Keratinocyte (primary cell): ENCODE results near the gene FABP6. TPM values are rescaled to one million over a fixed set of nuclear protein-coding genes. Genes with fewer than 3 reads are reported as not detected.

Source experiments
- DNase-seq: peaks from one replicate; pipeline ENCODE4 v3.0.0-alpha.2; 2011; ENCODE audit warnings: low read depth, missing footprints, low spot score
- FAIRE-seq: peaks from 2 replicates; lab custom pipeline; 2011; peaks lifted over from hg19 to GRCh38; lab: Jason Lieb, UNC
- H2AFZ ChIP-seq: 2 replicates; pipeline ENCODE4 v1.6.0; 2012; ENCODE audit warnings: low read length, control low read depth, inconsistent platforms; ENCODE audit not compliant: control insufficient read depth
- H3K27ac ChIP-seq: 2 replicates; pipeline ENCODE4 v1.5.1; 2011; ENCODE audit warnings: low read length; ENCODE audit not compliant: control insufficient read depth, insufficient read depth
- H3K27me3 ChIP-seq: 3 replicates; pipeline ENCODE4 v1.6.0; 2011; ENCODE audit warnings: low read length; ENCODE audit not compliant: control insufficient read depth, insufficient read depth; ENCODE audit errors: extremely low read depth
- H3K36me3 ChIP-seq, 2 experiments: 2 replicates in 1 of 2; 3 replicates in 1 of 2; pipeline ENCODE4 v1.5.1; 2011; ENCODE audit warnings: low read length in 2 of 2, mild to moderate bottlenecking in 1 of 2; ENCODE audit not compliant: control insufficient read depth in 2 of 2, insufficient read depth in 2 of 2; ENCODE audit errors: extremely low read depth in 1 of 2
- H3K4me1 ChIP-seq: 3 replicates; pipeline ENCODE4 v1.5.1; 2011; ENCODE audit warnings: low read length; ENCODE audit not compliant: control insufficient read depth, insufficient read depth; ENCODE audit errors: extremely low read depth
- H3K4me2 ChIP-seq: 3 replicates; pipeline ENCODE4 v1.6.0; 2011; ENCODE audit warnings: low read depth, low read length; ENCODE audit not compliant: control insufficient read depth, insufficient read depth; ENCODE audit errors: extremely low read depth
- H3K4me3 ChIP-seq, 3 experiments: fragments of 200-600 bp in 1 of 3; sonication (generic) in 1 of 3; 2 replicates in 2 of 3; 3 replicates in 1 of 3; pipeline ENCODE4 v1.5.1; 2011 to 2016; ENCODE audit warnings: low read length in 3 of 3, mild to moderate bottlenecking in 3 of 3, control low read depth in 2 of 3, inconsistent platforms in 1 of 3, low read depth in 1 of 3, mixed read lengths in 1 of 3, mixed run types in 1 of 3, moderate library complexity in 1 of 3; ENCODE audit not compliant: control insufficient read depth in 2 of 3, insufficient read depth in 2 of 3; ENCODE audit errors: extremely low read depth in 1 of 3
- H3K79me2 ChIP-seq: 2 replicates; pipeline ENCODE4 v1.6.0; 2012; ENCODE audit warnings: low read length; ENCODE audit not compliant: control insufficient read depth, insufficient read depth
- H3K9ac ChIP-seq: 3 replicates; pipeline ENCODE4 v1.6.0; 2011; ENCODE audit warnings: low read length; ENCODE audit not compliant: control insufficient read depth, insufficient read depth; ENCODE audit errors: extremely low read depth
- H3K9me1 ChIP-seq: 3 replicates; pipeline ENCODE4 v1.6.0; 2011; ENCODE audit warnings: low read length; ENCODE audit not compliant: control insufficient read depth, insufficient read depth; ENCODE audit errors: extremely low read depth
- H3K9me3 ChIP-seq: 2 replicates; pipeline ENCODE4 v1.5.1; 2012; ENCODE audit warnings: low read depth, low read length; ENCODE audit not compliant: control insufficient read depth
- H4K20me1 ChIP-seq: 3 replicates; pipeline ENCODE4 v1.6.0; 2011; ENCODE audit warnings: low read length; ENCODE audit not compliant: control insufficient read depth, insufficient read depth; ENCODE audit errors: extremely low read depth
- CTCF ChIP-seq, 3 experiments: IDR thresholded peaks in 1 of 3; conservative IDR thresholded peaks in 1 of 3; optimal IDR thresholded peaks in 1 of 3; 2 replicates in 2 of 3; 3 replicates in 1 of 3; pipeline versions ENCODE3 to v1.5.1; 2011; ENCODE audit warnings: low read length in 3 of 3, mild to moderate bottlenecking in 3 of 3, moderate library complexity in 2 of 3, control low read depth in 1 of 3, inconsistent platforms in 1 of 3; ENCODE audit not compliant: insufficient read depth in 2 of 3; ENCODE audit errors: extremely low read depth in 1 of 3
- EZH2 ChIP-seq: IDR thresholded peaks from one replicate; pipeline ENCODE4 v1.6.1; 2012; ENCODE audit warnings: inconsistent platforms, mild to moderate bottlenecking, low read length, moderate library complexity
- dilution Hi-C: fragments of 300-500 bp; cut with MboI; formaldehyde crosslinking; loops from one replicate; pipeline ENCODE4 v1.7.0; 2020; ENCODE audit warnings: low sequenced_read_pairs; ENCODE audit not compliant: extremely low pct_ligation_motif_present
- polyA plus RNA-seq, 5 experiments: library from polyadenylated mRNA; depleted of rRNA in 3 of 5; stranded (reverse) in 3 of 5; stranded (forward) in 1 of 5; unstranded in 1 of 5; fragments of >200 nt; gene quantifications; 1 replicate in 1 of 5; 2 replicates in 3 of 5; 3 replicates in 1 of 5; pipeline versions ENCODE4 v1.2.1 to v1.2.3, GENCODE V29; 2011 to 2012; ENCODE audit warnings: missing spikeins in 2 of 5, low read depth in 1 of 5, low replicate concordance in 1 of 5

FABP6 gene
- polyA plus RNA-seq, 1 donor (not counting 4 experiments of a cell fraction or from before 2014, with no cell fraction given): 0.25 TPM

GRCh38 chr5:160187091-160187490 is 42.2 kb upstream of the FABP6 start:
- Histone ChIP-seq H3K36me3 (no peaks in the 10 kb centered on the region), H3K4me3 (no peak overlapping the region), H3K27ac (no peak overlapping the region), H3K4me2 (no peak overlapping the region), H3K9me1 (no peaks in the 10 kb centered on the region), H4K20me1 (no peaks in the 10 kb centered on the region), H3K4me1 (peaks cover 9% of the 10 kb centered on the region), H2AFZ (no peak overlapping the region), H3K9me3 (peaks cover 6% of the 10 kb centered on the region), H3K9ac (no peak overlapping the region), H3K79me2 (no peaks in the 10 kb centered on the region), H3K27me3 (no peaks in the 10 kb centered on the region)
- no peak for DNase-seq
- dilution Hi-C loops: no loop called here
- FAIRE-seq: no peak
- TF ChIP-seq CTCF (optimal IDR thresholded peaks at IDR 0.05 in 1 of 3, IDR thresholded peaks at IDR 0.05 in 1 of 3, conservative IDR thresholded peaks at IDR 0.05 in 1 of 3; ENCODE audit: extremely low read depth in 1 of 3, insufficient read depth in 2 of 3, low read length in 3 of 3) (no peak), EZH2 (no peak)

- DNase-seq (no peak), FAIRE-seq (peak; percentile 39)
- Histone ChIP-seq H2AFZ (peak overlapping the region; percentile 84), H3K79me2 (no peaks in the 10 kb centered on the region), H3K9me1 (no peaks in the 10 kb centered on the region), H3K36me3 (no peaks in the 10 kb centered on the region), H3K27ac (no peak overlapping the region), H4K20me1 (no peaks in the 10 kb centered on the region), H3K9ac (peak overlapping the region; percentile 63), H3K4me3 (peak overlapping the region in 2 of 3 experiments; percentile 18 to 38), H3K27me3 (no peaks in the 10 kb centered on the region), H3K4me2 (peak overlapping the region; percentile 56), H3K4me1 (peaks cover 5% of the 10 kb centered on the region), H3K9me3 (peaks cover 6% of the 10 kb centered on the region)
- dilution Hi-C loops: no loop called here
- peak in 1 of 3 experiments; percentile 26 for TF ChIP-seq CTCF (optimal IDR thresholded peaks at IDR 0.05 in 1 of 3, IDR thresholded peaks at IDR 0.05 in 1 of 3, conservative IDR thresholded peaks at IDR 0.05 in 1 of 3; ENCODE audit: extremely low read depth in 1 of 3, insufficient read depth in 2 of 3, low read length in 3 of 3)
- TF ChIP-seq EZH2: no peak
These were observed 40.9 kb upstream of the FABP6 start for GRCh38 chr5:160188141-160189015.
